Mesendoderm (in vitro differentiated cells): Measurements from ENCODE around the gene SNX1. TPM values are rescaled to one million over a fixed set of nuclear protein-coding genes. Genes with fewer than 3 reads are reported as not detected.
A peak's percentile ranks its signal among the peaks of the same experiment; 100 is the strongest.

Experiments
- DNase-seq: peaks from one replicate; pipeline ENCODE4 v3.0.0; 2013
- H2AK5ac ChIP-seq: 2 replicates; pipeline ENCODE4 v1.6.1; 2013; ENCODE audit warnings: low read length, inconsistent platforms
- H2BK120ac ChIP-seq: 2 replicates; pipeline ENCODE4 v1.6.1; 2013; ENCODE audit warnings: low read depth, mild to moderate bottlenecking, low read length, moderate library complexity, mixed read lengths
- H2BK15ac ChIP-seq: replicated peaks from 2 replicates; pipeline ENCODE4 v1.6.1; 2013; ENCODE audit warnings: low read depth, mild to moderate bottlenecking, moderate library complexity
- H2BK5ac ChIP-seq: 2 replicates; pipeline ENCODE4 v1.6.1; 2013; ENCODE audit warnings: low read length, inconsistent platforms
- H3K18ac ChIP-seq: 2 replicates; pipeline ENCODE4 v1.6.1; 2013; ENCODE audit warnings: mild to moderate bottlenecking, low read length, mixed read lengths
- H3K23ac ChIP-seq: one replicate; pipeline ENCODE4 v1.6.1; 2013; ENCODE audit warnings: low read length
- H3K27ac ChIP-seq: 2 replicates; pipeline ENCODE4 v1.5.1; 2013; ENCODE audit warnings: low read depth, mild to moderate bottlenecking, inconsistent platforms, low read length, moderate library complexity
- H3K27me3 ChIP-seq: 2 replicates; pipeline ENCODE4 v1.6.1; 2013; ENCODE audit warnings: low read length, control low read depth, mild to moderate bottlenecking, inconsistent platforms; ENCODE audit not compliant: insufficient read depth, poor library complexity
- H3K36me3 ChIP-seq: 2 replicates; pipeline ENCODE4 v1.6.1; 2013; ENCODE audit warnings: low read length, inconsistent platforms; ENCODE audit not compliant: control insufficient read depth, insufficient read depth
- H3K4ac ChIP-seq: one replicate; pipeline ENCODE4 v1.6.1; 2013; ENCODE audit warnings: low read depth, mild to moderate bottlenecking, low read length, moderate library complexity
- H3K4me1 ChIP-seq: 2 replicates; pipeline ENCODE4 v1.6.1; 2013; ENCODE audit warnings: low read depth, low read length, inconsistent platforms; ENCODE audit not compliant: control insufficient read depth
- H3K4me2 ChIP-seq: 2 replicates; pipeline ENCODE4 v1.6.1; 2013; ENCODE audit warnings: low read length
- H3K4me3 ChIP-seq: 2 replicates; pipeline ENCODE4 v1.5.1; 2013; ENCODE audit warnings: mild to moderate bottlenecking, low read length
- H3K56ac ChIP-seq: one replicate; pipeline ENCODE4 v1.6.1; 2013; ENCODE audit warnings: low read length
- H3K79me1 ChIP-seq: 2 replicates; pipeline ENCODE4 v1.6.1; 2013; ENCODE audit warnings: low read length, inconsistent platforms
- H3K79me2 ChIP-seq: 2 replicates; pipeline ENCODE4 v1.6.1; 2013; ENCODE audit warnings: mild to moderate bottlenecking, low read length; ENCODE audit not compliant: control insufficient read depth, insufficient read depth
- H3K9ac ChIP-seq: 2 replicates; pipeline ENCODE4 v1.6.1; 2013; ENCODE audit warnings: low read length, inconsistent platforms
- H4K5ac ChIP-seq: one replicate; pipeline ENCODE4 v1.6.1; 2013; ENCODE audit warnings: low read length
- H4K8ac ChIP-seq: one replicate; pipeline ENCODE4 v1.6.1; 2013; ENCODE audit warnings: low read depth, mild to moderate bottlenecking, control low read depth, low read length, moderate library complexity
- WGBS: extraction: QIAGEN DNeasy Blood & Tissue Kit; methylation state at CpG from one replicate; pipeline ENCODE4 v1.1.7; 2013; ENCODE audit warnings: low lambda C conversion rate, missing lambda C conversion rate; ENCODE audit not compliant: insufficient coverage; ENCODE audit errors: extremely low coverage; 5-methylcytosine and 5-hydroxymethylcytosine counted together
- polyA plus RNA-seq, 2 experiments: library from polyadenylated mRNA; stranded (reverse); fragments of 200-250 nt; gene quantifications; one replicate each; pipeline ENCODE4 v1.2.3, GENCODE V29; 2013

SNX1 gene
- polyA plus RNA-seq (2013, experiment 1 of 2), result 39.2 TPM
- 41.6 TPM for polyA plus RNA-seq (2013, experiment 2 of 2)

DNA sequence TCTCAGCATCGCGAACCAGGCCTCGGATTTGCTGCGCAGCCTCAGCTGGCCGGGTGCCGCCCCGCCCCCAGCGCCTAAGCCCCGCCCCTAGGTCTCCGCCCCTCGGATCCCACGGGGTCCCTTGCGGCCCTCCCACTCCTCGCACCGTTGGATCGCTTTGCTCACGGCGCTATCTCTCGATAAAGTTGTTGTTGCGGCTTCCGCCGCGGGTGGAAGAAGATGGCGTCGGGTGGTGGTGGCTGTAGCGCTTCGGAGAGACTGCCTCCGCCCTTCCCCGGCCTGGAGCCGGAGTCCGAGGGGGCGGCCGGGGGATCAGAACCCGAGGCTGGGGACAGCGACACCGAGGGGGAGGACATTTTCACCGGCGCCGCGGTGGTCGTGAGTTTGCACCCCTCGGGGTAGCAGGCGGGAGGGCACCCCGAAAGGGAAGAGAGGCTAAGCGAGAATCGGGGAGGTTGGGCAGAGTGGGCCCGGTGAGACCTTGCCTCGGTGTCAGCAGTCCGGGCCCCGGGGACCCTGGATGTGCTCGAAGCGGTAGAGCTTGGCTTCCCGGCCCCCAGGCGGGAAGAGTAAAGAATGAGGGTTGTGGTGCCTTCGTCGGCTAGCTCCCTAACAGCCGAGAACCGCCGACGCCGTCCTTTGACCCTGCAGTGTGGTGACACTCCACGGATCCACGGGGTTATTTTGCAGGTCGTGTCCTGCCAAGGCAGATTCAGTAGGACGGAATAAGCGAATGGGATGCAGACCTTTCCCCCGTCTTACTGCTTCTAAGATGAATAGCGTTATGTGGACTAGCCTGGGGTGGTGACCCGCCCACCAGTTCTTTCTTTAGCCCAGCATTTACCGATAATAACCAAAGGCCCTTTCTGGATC is at the start of gene SNX1:
Gene SNX1, plus strand, starts transcription at position 188 of the 873 bp plus-strand sequence. Its CDS starts 32 bp downstream, at position 220.
- no CpG with 5 or more reads among the region's 70 CpGs for WGBS
- Histone ChIP-seq H3K4me1 (peaks cover 7% of the 10 kb centered on the region), H4K8ac (peak within 1 kb of the TSS; percentile 59), H2AK5ac (no peak within 1 kb of the TSS), H3K79me2 (peaks cover 24% of the 10 kb centered on the region), H3K4ac (no peak within 1 kb of the TSS), H3K79me1 (peaks cover 19% of the 10 kb centered on the region), H3K18ac (no peak within 1 kb of the TSS), H3K27me3 (no peaks in the 10 kb centered on the region), H3K23ac (no peak within 1 kb of the TSS), H2BK15ac (no peak within 1 kb of the TSS), H3K4me2 (peak within 1 kb of the TSS; percentile 50), H3K56ac (peak within 1 kb of the TSS; percentile 81), H3K9ac (peak within 1 kb of the TSS; percentile 65), H3K4me3 (peak within 1 kb of the TSS; percentile 45), H3K27ac (peak within 1 kb of the TSS; percentile 33), H3K36me3 (no peaks in the 10 kb centered on the region), H4K5ac (no peak within 1 kb of the TSS), H2BK5ac (no peak within 1 kb of the TSS), H2BK120ac (no peak within 1 kb of the TSS)
- peak; percentile 96 for DNase-seq

DNA sequence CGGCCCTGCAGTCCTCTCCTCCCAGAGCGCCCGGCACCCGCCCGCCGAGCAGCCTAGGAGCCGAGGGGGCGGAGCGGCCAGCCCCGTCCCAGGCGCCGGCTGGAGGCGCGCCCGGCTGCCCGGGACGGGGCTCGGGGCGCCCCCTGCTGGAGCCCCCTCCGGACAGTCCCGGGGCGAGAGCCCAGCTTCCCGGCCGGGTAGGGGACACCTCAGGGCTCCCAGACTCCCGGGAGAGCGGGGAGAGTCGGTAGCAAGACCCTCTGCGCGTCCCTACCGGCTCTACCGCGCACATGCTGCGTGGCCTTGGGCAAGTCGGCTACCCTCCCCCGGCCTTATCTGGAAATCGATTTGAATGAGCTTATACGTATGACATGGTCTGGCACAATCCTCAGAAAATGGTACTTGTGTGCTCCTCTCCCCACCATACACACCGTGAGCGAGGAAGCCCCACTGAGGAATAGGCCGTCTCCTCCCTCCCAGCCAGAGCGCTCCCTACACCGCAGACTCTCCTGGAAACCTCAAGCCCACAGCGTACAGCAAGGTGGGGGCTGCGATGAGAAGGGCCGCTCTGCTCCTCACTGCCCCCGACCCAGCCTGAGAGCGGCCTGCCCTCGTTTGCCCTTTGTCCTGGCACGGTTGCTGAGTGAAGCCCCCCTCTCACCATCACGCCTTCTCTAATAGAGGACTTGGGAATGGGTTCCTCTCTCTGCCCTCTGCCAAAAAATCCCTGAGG is 49.2 kb upstream of the SNX1 start, which contains the start of gene DAPK2:
Gene DAPK2, minus strand, starts transcription at position 65 of the 733 bp plus-strand sequence. CDS start 6,224 bp downstream, outside the sequence.
- Histone ChIP-seq H3K4me3 (no peak within 1 kb of the TSS), H3K4me2 (peak within 1 kb of the TSS; percentile 88), H3K27me3 (no peaks in the 10 kb centered on the region), H3K36me3 (no peaks in the 10 kb centered on the region), H4K5ac (no peak within 1 kb of the TSS), H3K4me1 (no peaks in the 10 kb centered on the region), H4K8ac (no peak within 1 kb of the TSS), H3K79me2 (no peaks in the 10 kb centered on the region), H2BK15ac (no peak within 1 kb of the TSS), H3K79me1 (no peaks in the 10 kb centered on the region), H2AK5ac (no peak within 1 kb of the TSS), H3K56ac (peak within 1 kb of the TSS; percentile 83), H2BK5ac (no peak within 1 kb of the TSS), H3K18ac (no peak within 1 kb of the TSS), H3K23ac (no peak within 1 kb of the TSS), H3K9ac (peak within 1 kb of the TSS; percentile 64), H3K4ac (no peak within 1 kb of the TSS), H2BK120ac (no peak within 1 kb of the TSS), H3K27ac (no peak within 1 kb of the TSS)
- WGBS, result no CpG with 5 or more reads among the region's 50 CpGs
- DNase-seq, result peak; percentile 57

DNA sequence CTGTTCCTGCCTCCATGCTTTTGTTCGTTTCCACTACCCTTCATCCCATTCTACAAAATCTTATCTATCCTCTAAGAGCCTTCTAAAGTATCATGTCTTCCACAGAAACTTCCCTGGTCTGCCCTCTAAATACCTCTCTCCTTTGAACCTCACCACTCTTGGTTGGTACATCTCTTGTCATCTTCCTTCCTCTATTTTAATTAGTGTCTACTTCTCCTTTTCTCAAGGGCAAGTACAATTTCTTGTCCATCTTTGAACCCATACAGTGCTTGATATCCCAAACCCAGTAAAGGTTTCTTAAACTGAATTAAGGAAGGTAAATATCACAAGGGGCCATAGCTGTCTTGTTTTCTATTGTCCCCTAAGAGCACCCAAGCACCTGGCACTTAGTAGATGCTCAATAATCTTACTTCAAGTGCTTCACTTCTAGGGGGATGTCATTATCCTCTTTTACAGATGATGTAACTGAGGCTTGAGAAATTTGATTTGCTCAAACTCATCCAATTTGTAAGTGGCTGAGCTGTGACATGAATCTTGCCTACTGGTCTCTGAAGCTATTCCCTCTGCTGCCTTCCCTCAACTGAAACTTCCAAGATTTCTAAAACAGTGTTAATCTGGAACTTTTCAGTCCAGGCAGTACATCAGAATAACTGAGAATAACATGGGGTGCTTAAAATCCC is 46.9 kb upstream of the SNX1 start:
- DNase-seq, result no peak
- Histone ChIP-seq H3K27ac (no peak overlapping the region), H2BK120ac (no peak overlapping the region), H2AK5ac (no peak overlapping the region), H3K23ac (no peak overlapping the region), H2BK15ac (no peak overlapping the region), H3K79me1 (no peaks in the 10 kb centered on the region), H3K4me3 (no peak overlapping the region), H3K27me3 (no peaks in the 10 kb centered on the region), H3K9ac (no peak overlapping the region), H3K36me3 (no peaks in the 10 kb centered on the region), H3K4ac (no peak overlapping the region), H3K18ac (no peak overlapping the region), H4K8ac (no peak overlapping the region), H3K4me2 (no peak overlapping the region), H3K4me1 (no peaks in the 10 kb centered on the region), H3K79me2 (no peaks in the 10 kb centered on the region), H4K5ac (no peak overlapping the region), H3K56ac (no peak overlapping the region), H2BK5ac (no peak overlapping the region)
- WGBS, result no CpG with 5 or more reads among the region's 1 CpG

DNA sequence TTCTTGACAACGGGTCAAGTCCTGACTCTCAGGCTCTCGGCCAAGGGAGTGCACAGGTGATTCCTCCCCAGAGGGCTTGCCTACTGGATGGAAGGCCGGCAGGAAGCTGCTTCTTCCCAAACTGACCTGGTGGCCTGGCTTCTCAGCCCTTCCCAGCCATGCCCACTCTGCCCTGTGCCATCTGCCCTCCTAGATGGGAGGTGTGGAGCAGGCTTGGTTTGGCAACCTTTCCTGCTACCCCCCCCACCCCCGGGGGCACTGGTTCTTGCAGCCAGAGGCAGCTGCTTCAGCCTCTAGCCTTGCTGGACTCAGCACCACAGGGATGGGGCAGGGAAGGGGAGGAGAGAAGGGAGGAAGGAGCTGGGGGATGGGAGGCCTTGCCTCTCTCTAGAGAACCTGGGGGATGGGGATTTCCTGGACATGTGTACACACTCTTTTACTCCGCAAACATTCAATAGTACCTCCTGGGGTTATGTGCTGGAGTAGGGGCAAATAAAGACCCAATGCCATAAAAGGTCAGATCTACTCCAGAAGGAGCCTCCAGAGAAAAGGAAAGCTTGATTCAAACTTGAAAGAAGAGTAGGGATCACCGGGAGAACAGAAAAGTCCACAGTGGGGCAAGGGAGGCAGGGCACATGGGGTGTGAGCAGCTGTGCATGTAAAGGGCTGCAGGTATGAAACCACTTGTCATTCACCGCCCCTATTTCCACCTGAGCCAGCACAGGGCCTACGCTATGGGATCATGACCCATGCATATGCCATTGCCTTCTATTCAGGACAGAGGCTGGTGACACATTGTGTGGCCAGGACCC is 45.3 kb upstream of the SNX1 start:
- Histone ChIP-seq H3K4me3 (no peak overlapping the region), H3K56ac (no peak overlapping the region), H3K27me3 (no peaks in the 10 kb centered on the region), H4K5ac (no peak overlapping the region), H2AK5ac (no peak overlapping the region), H4K8ac (no peak overlapping the region), H3K23ac (no peak overlapping the region), H3K9ac (no peak overlapping the region), H2BK5ac (no peak overlapping the region), H3K36me3 (no peaks in the 10 kb centered on the region), H3K79me2 (no peaks in the 10 kb centered on the region), H3K4ac (no peak overlapping the region), H3K18ac (no peak overlapping the region), H3K4me1 (no peaks in the 10 kb centered on the region), H3K27ac (no peak overlapping the region), H3K79me1 (no peaks in the 10 kb centered on the region), H2BK15ac (no peak overlapping the region), H2BK120ac (no peak overlapping the region), H3K4me2 (no peak overlapping the region)
- no CpG with 5 or more reads among the region's 8 CpGs for WGBS
- DNase-seq, result no peak

- no peaks in the 10 kb centered on the region for H3K79me2 ChIP-seq
Observed at GRCh38 chr15:64051093-64051402, 44.7 kb upstream of the SNX1 start.

More at GRCh38 chr15:64051093-64051402, 44.7 kb upstream of the SNX1 start:
- no peak overlapping the region for H2AK5ac ChIP-seq
- H3K23ac ChIP-seq, result no peak overlapping the region
- no peak overlapping the region for H2BK15ac ChIP-seq
- no peak for DNase-seq
- H3K9ac ChIP-seq, result no peak overlapping the region
- no peaks in the 10 kb centered on the region for H3K4me1 ChIP-seq
- no peak overlapping the region for H3K4ac ChIP-seq
- no peak overlapping the region for H3K4me3 ChIP-seq
- no CpG with 5 or more reads among the region's 2 CpGs for WGBS
- H3K36me3 ChIP-seq, result no peaks in the 10 kb centered on the region
- no peaks in the 10 kb centered on the region for H3K27me3 ChIP-seq
- H3K18ac ChIP-seq, result no peak overlapping the region
- no peak overlapping the region for H3K4me2 ChIP-seq
- no peak overlapping the region for H3K27ac ChIP-seq
- H2BK120ac ChIP-seq, result no peak overlapping the region
- no peak overlapping the region for H4K8ac ChIP-seq
- H4K5ac ChIP-seq, result no peak overlapping the region
- H3K79me1 ChIP-seq, result no peaks in the 10 kb centered on the region
- H3K56ac ChIP-seq, result no peak overlapping the region
- no peak overlapping the region for H2BK5ac ChIP-seq
